Vagina (tissue), 2 donors: ENCODE data around the gene NPLOC4.

Experiments
- CTCF ChIP-seq, 3 experiments: fragments of 450-650 bp in 2 of 3; fragments of 200-600 bp in 1 of 3; sonication (generic) in 1 of 3; IDR thresholded peaks; one replicate each; pipeline ENCODE4 v1.5.1; 2017 to 2019; ENCODE audit warnings: antibody characterized with exemption in 3 of 3, mild to moderate bottlenecking in 2 of 3, moderate library complexity in 2 of 3
- POLR2A ChIP-seq, 2 donors: fragments of 450-650 bp; IDR thresholded peaks; one replicate each; pipeline ENCODE4 v1.6.1; 2017; ENCODE audit warnings: antibody characterized with exemption in 2 of 2, mild to moderate bottlenecking in 2 of 2, moderate library complexity in 2 of 2
- POLR2AphosphoS5 ChIP-seq, 2 donors: sonication (generic); formaldehyde crosslinking; IDR thresholded peaks; one replicate each; pipeline ENCODE4 v1.9.0; 2017; ENCODE audit warnings: antibody characterized with exemption in 2 of 2, mild to moderate bottlenecking in 2 of 2, low read depth in 1 of 2; ENCODE audit not compliant: insufficient read depth in 1 of 2

DNA sequence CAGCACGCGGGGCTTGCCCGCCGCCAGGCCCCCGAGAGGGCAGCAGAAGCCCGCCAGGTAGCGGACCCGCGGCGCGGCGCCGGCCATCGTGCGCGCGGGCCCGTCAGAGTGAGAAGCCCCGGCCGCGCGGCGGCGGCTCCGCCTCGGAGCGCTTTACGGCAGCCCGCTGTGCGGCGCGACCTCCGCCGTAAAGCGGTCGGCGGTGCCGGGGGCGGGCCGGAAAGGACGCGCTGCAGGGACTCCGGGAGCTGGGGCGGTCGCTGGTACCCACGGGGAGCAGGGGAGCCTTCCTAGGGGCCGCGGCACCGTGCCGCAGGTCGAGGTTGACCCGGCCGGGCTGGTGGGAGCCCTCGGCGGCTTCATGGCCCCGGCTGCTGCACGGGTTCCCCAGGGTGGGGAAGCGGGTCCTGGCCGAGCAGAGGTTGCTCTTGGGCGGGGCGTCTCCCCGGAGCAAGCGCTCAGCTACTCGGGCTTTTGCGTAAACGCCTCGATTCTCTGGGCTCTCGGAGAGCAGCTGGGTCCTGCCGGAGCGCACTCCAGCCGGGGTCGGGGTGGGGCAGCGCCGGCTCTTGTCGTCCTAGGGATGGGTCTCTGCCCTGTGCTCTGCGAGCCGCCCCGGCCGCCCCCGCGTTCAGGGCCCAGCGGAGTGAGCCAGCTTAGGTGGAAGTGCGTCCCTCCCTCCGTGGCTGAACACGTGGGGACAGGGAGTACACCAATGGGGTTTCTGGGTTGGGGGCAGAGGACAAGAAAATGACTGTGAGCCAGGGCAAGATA, 84.5 kb downstream of the NPLOC4 start, which contains the start of gene FAAP100:
- TF ChIP-seq CTCF (IDR thresholded peaks at IDR 0.05), result no peak
- peak in 1 of 2 donors; percentile 77 for TF ChIP-seq POLR2AphosphoS5 (IDR thresholded peaks at IDR 0.05; ENCODE audit: insufficient read depth in 1 of 2, low read depth in 1 of 2)
- TF ChIP-seq POLR2A (IDR thresholded peaks at IDR 0.05), result peak in 1 of 2 donors; percentile 63
